Lower lobe of right lung (tissue), 2 donors: ENCODE data around the gene PLK5. TPM values are rescaled to one million over a fixed set of nuclear protein-coding genes. Genes with fewer than 3 reads are reported as not detected.

Source experiments
- ATAC-seq, 2 donors: fragments of 200-7000 bp; cut with Tn5 transposase; one replicate each; pipeline ENCODE4 v1.9.1; 2020 to 2022; ENCODE audit warnings: mild to moderate bottlenecking in 2 of 2, moderate library complexity in 2 of 2
- DNase-seq: peaks from one replicate; pipeline ENCODE4 v3.0.0-alpha.2; 2020
- H3K27ac ChIP-seq: fragments of 200-600 bp; one replicate; pipeline ENCODE4 v1.8.0; 2022
- H3K27me3 ChIP-seq: fragments of 200-600 bp; one replicate; pipeline ENCODE4 v1.8.0; 2022; ENCODE audit warnings: low read depth
- H3K36me3 ChIP-seq: fragments of 200-600 bp; one replicate; pipeline ENCODE4 v1.8.0; 2022; ENCODE audit warnings: mild to moderate bottlenecking
- H3K4me1 ChIP-seq: fragments of 200-600 bp; one replicate; pipeline ENCODE4 v1.8.0; 2022
- H3K4me3 ChIP-seq: fragments of 200-600 bp; one replicate; pipeline ENCODE4 v1.8.0; 2022; ENCODE audit warnings: mild to moderate bottlenecking
- H3K9me3 ChIP-seq: fragments of 200-600 bp; one replicate; pipeline ENCODE4 v1.8.0; 2022
- CTCF ChIP-seq: fragments of 200-600 bp; IDR thresholded peaks from one replicate; pipeline ENCODE4 v1.8.0; 2022; ENCODE audit warnings: antibody characterized with exemption, mild to moderate bottlenecking
- intact Hi-C: fragments of 100-400 bp; cut with DNase I; formaldehyde crosslinking; loops from one replicate; pipeline ENCODE4 v1.11.0; 2022
- total RNA-seq: library from RNA; stranded (reverse); fragmentation: NEBNext Ultra II Directional; extraction: Animal tissue kit (Norgen Biotek cat#: 25700); gene quantifications from one replicate; pipeline ENCODE4 v1.2.1, GENCODE V29; 2021
- donor health status: DM: no; HTN: yes; CAD: no; lungs with severe emphysema.

PLK5 gene
- total RNA-seq, 1 donor from 2014 or later, result not detected

GRCh38 chr19:1577090-1577928 lies 53.4 kb downstream of the PLK5 start:
- Histone ChIP-seq H3K4me3 (no peak overlapping the region), H3K27ac (no peak overlapping the region), H3K4me1 (no peaks in the 10 kb centered on the region), H3K27me3 (no peaks in the 10 kb centered on the region), H3K9me3 (no peaks in the 10 kb centered on the region), H3K36me3 (peaks cover 56% of the 10 kb centered on the region)
- TF ChIP-seq CTCF, result no peak
- intact Hi-C loops, result no loop called here
- ATAC-seq (peak; percentile 3 to 38), DNase-seq (no peak)

GRCh38 chr19:1577929-1578618 lies 54.2 kb downstream of the PLK5 start:
- Histone ChIP-seq H3K9me3 (no peaks in the 10 kb centered on the region), H3K4me1 (no peaks in the 10 kb centered on the region), H3K27ac (no peak overlapping the region), H3K27me3 (no peaks in the 10 kb centered on the region), H3K36me3 (peaks cover 63% of the 10 kb centered on the region), H3K4me3 (no peak overlapping the region)
- no peak for DNase-seq
- peak in 1 of 2 donors; percentile 10 for ATAC-seq
- intact Hi-C loops, result no loop called here
- no peak for TF ChIP-seq CTCF

- no peak for TF ChIP-seq CTCF
- DNase-seq (no peak), ATAC-seq (no peak)
- Histone ChIP-seq H3K36me3 (peaks cover 75% of the 10 kb centered on the region), H3K27me3 (no peaks in the 10 kb centered on the region), H3K27ac (no peak overlapping the region), H3K4me3 (no peak overlapping the region), H3K9me3 (no peaks in the 10 kb centered on the region), H3K4me1 (no peaks in the 10 kb centered on the region)
- intact Hi-C loops, result no loop called here
Measured at GRCh38 chr19:1579222-1579621, 55.3 kb downstream of the PLK5 start.

- ATAC-seq (no peak), DNase-seq (no peak)
- H3K4me1 ChIP-seq, result no peaks in the 10 kb centered on the region
- peaks cover 81% of the 10 kb centered on the region for H3K36me3 ChIP-seq
- no peak overlapping the region for H3K4me3 ChIP-seq
- no peaks in the 10 kb centered on the region for H3K9me3 ChIP-seq
- no peak for TF ChIP-seq CTCF
- H3K27ac ChIP-seq, result no peak overlapping the region
- intact Hi-C loops, result no loop called here
- no peaks in the 10 kb centered on the region for H3K27me3 ChIP-seq
Measured at GRCh38 chr19:1580382-1580781, 56.5 kb downstream of the PLK5 start.

- Histone ChIP-seq H3K27ac (no peak overlapping the region), H3K9me3 (no peaks in the 10 kb centered on the region), H3K27me3 (no peaks in the 10 kb centered on the region), H3K4me1 (no peaks in the 10 kb centered on the region), H3K36me3 (peaks cover 81% of the 10 kb centered on the region), H3K4me3 (no peak overlapping the region)
- DNase-seq (no peak), ATAC-seq (no peak)
- intact Hi-C loops, result no loop called here
- no peak for TF ChIP-seq CTCF
Measured at GRCh38 chr19:1580957-1581356, 57.1 kb downstream of the PLK5 start.
